ENCODE data around the gene STK10.

- TF ChIP-seq, protein P1, sequence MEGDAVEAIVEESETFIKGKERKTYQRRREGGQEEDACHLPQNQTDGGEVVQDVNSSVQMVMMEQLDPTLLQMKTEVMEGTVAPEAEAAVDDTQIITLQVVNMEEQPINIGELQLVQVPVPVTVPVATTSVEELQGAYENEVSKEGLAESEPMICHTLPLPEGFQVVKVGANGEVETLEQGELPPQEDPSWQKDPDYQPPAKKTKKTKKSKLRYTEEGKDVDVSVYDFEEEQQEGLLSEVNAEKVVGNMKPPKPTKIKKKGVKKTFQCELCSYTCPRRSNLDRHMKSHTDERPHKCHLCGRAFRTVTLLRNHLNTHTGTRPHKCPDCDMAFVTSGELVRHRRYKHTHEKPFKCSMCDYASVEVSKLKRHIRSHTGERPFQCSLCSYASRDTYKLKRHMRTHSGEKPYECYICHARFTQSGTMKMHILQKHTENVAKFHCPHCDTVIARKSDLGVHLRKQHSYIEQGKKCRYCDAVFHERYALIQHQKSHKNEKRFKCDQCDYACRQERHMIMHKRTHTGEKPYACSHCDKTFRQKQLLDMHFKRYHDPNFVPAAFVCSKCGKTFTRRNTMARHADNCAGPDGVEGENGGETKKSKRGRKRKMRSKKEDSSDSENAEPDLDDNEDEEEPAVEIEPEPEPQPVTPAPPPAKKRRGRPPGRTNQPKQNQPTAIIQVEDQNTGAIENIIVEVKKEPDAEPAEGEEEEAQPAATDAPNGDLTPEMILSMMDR (IDR thresholded peaks at IDR 0.05; ENCODE audit: low read length) = no peak
- TF ChIP-seq EZH2 (IDR thresholded peaks at IDR 0.05; ENCODE audit: borderline replicate concordance, low read length) = no peak
These were observed 123.7 kb downstream of the STK10 start for GRCh38 chr5:172064358-172064757.
